GM18498 (cell line): ENCODE measurements around the gene AVPR2.

Source experiments
- ATAC-seq: cut with Tn5 transposase; IDR thresholded peaks from one replicate; pipeline ENCODE4 v1.9.1; 2021; ENCODE audit warnings: mild to moderate bottlenecking, moderate library complexity; ENCODE audit not compliant: unreplicated experiment

AVPR2 gene

DNA sequence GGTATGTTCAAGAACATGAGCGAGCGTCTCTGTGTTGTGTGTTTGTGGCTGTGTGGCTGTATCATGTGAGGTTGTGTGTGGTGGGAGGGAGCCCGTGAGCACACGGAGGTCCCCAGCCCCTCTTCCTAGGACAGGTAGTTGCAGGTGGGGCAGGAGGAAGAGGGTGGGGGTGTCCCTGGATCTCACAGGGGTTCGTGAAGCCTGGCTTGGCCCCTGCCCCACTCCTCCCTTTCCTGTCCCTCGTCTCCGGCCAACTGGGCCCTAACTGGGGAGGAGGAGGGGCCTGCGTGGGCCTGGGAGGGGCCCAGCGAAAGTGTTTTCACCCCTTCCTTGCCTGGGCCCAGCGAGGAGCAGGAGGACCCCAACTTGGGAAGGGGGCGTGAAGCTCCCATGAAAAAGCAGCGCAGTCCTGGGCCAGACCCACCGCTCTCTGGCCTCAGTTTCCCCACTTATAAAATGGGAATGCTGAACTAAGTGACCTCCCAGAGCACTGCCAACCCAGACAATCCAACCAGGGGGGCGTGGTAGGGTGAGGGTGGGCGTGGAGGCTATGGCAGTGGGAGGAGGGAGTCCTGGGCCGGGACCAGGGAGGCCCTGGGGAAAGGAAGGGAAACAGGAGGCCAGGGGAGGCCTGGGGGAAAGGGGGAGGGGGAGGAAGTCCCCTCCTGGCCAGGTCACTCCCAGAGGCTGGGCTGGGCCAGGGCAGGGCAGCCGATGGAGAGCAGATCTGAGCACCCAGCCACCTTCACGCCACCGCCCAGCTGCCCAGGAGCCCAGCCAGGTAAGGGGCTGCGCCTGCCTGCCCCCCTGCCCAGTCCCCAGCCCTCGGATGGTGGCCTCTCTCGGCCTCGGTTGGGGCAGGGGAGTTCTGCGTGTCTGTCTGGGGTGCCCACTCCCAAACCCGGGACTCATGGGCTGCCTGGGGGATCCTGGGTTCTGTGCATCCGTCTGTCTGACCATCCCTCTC is at the start of gene AVPR2:
Gene AVPR2, plus strand, starts transcription at position 683 of the 967 bp plus-strand sequence. CDS start 473 bp downstream, outside the sequence.
- ATAC-seq: no peak

GRCh38 chrX:153854702-153855101 is 49.8 kb upstream of the AVPR2 start:
- ATAC-seq: no peak

DNA sequence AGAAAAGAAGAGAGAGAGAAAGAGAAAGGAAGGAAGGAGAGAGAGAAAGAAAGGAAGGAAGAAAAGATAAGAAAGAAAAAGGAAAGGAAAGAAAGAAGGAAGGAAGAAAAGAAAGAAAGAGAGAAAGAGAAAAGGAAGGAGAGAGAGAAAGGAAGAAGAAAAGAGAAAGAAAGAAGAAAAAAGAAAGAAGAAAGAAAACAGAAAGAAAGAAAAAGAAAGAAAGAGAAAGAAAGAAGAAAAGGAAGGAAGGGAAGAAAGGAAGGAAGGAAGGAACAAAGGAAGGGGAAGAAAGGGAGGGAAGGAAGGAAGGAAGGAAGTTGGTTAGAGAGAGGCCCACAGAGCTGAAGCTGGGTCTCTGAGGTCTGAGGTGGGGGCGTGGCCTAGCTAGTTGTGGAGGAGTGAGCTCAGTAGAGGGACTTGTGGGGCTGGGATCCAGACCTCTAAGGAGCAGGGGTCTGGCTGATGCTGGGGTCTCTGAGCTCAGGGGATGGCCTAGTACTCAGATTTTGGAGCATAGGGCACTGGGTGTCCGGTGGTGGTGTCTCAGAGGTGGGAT is 47.0 kb upstream of the AVPR2 start:
- ATAC-seq: no peak

DNA sequence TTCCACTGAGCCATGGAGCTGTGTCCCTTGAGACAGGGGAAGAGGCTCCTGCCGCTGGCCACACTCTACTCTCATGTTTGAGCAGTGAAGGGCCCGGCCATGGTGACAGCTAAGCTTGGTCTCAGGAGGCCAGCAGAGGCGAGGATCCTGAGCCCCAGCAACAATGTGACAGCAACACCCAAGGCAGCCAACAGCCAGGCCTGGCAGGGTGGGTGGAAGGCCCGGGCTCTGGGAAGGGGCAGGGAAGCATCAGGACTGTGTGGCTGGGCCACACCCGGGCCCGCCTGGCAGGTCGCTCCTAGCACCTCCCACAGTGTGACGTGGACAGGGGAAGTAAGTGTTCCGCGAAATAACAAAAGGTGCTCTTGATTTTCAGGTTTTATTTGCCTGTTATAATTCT is 43.3 kb upstream of the AVPR2 start:
- ATAC-seq: no peak

DNA sequence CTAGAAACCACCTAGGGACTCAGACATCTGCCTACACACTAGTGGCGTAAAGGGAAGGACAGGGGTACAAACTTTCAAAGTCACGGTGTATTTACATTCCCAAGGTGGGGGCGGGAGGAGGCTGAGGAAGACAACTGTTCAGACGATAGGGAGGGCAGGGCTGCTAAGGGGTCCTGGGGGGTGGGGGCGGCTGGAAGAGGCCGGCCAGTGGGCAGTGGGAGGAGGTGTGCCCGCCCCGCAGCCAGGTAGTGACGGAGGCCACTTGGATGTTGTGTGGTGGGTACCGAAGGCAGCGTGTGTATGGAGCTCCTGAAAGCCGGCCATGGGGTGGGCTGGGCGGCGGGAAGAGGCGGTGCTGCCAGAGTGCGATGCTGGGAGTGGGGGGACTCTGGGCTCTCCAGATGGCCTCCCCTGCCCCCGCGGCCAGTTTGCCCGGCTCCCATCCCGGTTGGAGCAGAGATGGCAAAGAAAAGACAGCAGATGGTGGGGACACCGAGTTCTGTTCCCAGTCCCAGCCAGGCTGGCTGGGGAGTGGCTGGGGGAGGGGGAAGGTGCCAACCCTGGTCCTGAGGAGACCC is 42.7 kb upstream of the AVPR2 start:
- no peak for ATAC-seq

DNA sequence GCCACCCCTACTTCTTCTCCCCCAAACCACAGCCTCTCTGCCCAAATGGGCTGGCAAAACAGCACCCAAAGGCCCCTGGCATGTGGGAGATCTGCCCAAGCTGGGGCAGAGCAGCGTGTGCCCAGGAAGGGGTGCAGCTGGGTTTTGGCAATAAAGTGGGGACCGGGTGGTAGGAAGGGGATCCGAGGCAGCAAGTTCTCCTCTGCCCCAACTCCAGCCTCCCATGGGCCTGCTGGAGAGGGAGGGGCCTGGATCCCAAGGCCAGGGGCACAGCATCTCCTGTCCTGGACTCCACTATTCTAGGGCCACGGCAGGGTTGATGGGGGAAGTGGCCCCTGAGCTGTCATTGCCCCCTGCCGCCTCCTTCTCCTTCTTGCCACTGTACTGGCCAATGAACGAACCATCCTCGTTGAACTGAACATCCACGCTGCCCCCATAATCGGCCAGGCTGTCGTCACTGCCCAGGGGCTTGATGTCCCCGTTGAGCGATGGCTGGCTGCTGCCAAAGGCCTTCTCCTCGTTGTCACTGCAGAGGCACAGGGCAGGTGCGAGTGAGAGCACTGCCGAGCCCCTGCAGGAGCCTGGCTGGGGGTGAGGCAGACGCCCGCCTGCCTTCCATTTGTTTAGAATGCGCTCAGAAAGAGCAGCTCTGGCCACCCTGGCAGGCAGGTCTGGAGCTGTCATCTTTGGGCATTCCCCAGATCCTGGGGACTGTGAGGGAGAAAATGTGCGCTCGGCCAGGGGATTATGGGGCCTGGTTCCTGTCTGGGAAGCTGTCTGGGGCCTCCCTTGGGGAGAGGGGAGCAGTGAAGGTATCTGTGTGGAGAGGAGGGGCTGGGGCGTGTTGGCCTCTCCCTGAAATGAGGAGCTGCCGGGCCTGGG is 41.9 kb upstream of the AVPR2 start:
- no peak for ATAC-seq

DNA sequence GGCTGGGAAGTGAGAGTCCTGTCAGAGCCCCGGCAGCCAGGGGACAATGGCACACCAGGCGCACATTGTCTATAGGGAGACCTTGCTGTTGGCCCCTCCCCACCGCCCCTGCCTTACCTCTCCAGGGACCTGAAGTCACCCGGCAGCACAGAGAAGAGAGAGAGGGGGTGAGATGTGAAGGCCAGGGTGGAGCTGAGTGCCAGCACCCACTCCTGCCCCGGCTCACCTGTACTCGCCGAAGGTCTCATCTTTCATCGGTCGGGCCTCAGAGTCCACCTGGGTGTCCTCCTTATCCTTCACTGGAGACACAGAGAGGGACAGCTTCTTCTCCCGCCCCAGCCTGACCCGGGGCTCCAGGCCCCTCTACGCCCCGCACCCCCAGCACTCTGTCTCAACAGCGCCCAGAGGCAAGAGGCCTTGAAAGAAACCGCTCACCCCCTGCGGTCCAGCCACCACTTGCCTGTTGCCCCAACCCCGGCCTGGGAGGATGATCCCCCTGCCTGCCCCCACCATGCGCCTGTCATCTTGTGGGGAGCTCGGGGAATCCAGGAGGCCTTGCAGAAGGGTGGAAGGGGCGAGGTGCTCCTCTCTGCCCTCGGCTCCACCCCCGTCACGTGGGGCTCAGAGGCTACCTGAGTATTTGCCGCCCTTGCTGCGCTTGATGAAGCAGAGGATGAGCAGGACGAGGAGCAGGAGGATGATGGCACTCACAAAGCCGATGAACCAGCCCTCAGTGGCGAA is 41.1 kb upstream of the AVPR2 start:
- ATAC-seq: no peak

DNA sequence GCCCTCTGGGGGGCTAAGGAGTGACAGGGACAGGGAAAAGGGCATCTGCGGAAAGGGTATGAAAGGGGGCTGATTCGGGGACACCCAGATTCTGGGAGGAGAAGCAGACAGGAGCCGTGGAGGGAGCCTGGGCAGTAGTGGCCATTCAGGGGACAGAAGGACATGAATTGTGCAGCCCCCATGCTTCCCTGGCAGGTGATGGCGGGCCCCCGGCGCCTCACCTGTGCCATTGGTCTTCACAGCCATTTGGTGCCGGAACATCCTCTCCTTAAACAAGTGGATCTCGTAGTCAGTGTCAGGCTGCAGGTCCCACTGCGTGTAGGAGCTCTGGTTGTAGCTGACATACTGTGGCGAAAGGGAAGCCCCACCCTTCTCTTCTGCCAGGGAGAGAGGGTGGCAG is 40.4 kb upstream of the AVPR2 start:
- no peak for ATAC-seq

DNA sequence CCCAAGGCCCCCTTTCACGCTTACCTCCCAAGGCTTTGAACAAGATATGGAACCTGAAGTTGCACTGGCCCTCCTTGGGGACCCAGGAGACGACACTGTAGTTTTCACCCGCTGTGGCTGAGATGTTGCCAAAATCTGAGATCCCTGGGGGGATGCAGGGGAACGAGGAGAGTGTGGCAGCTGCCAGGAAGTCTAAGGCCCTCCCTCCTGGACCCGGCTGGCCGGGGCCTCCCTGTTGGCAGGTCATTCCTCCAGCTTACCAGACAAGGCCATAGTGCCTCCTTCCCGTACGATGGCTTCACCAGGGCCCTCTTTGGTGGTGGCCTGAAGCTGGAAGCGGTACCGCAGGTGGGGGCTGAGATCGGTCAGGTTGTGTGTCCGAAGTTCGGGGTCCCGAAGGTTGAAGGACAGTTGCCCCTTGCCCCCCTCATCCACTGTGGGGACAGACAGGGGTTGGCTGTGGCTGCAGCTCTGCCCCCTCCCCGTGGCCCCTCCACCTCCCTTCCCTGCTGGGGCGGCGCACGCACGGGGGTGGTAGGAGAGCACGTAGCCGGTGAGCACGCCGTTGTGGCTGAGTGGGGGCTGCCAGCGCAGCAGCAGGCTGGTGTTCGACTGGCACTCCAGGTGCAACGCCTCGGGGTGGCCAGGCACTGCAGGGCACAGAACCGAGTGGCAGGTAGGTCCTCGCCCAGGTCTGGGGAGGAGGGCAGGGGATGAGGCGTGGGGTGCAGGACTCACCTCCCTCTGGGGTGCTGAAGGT is 39.7 kb upstream of the AVPR2 start:
- no peak for ATAC-seq

GRCh38 chrX:153865321-153865580 is 39.2 kb upstream of the AVPR2 start:
- no peak for ATAC-seq

DNA sequence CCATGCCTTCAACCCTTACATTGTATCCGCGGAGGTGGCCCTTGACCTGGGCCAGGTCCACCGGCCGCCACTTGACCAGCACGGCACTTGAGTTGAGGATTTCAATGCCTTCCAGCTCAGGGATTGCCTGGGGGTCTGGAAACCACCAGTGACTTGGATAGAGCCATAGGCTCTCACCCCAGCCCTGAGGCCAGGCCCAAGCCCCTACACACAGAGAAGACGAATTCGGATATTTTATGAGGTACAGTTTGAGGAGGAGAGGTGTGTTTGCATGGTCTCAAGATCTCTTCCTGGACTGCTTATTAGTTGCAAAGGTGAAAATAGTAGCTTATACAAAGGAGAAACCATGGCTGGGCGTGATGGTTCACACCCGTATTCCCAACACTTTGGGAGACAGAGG is 38.8 kb upstream of the AVPR2 start:
- no peak for ATAC-seq

DNA sequence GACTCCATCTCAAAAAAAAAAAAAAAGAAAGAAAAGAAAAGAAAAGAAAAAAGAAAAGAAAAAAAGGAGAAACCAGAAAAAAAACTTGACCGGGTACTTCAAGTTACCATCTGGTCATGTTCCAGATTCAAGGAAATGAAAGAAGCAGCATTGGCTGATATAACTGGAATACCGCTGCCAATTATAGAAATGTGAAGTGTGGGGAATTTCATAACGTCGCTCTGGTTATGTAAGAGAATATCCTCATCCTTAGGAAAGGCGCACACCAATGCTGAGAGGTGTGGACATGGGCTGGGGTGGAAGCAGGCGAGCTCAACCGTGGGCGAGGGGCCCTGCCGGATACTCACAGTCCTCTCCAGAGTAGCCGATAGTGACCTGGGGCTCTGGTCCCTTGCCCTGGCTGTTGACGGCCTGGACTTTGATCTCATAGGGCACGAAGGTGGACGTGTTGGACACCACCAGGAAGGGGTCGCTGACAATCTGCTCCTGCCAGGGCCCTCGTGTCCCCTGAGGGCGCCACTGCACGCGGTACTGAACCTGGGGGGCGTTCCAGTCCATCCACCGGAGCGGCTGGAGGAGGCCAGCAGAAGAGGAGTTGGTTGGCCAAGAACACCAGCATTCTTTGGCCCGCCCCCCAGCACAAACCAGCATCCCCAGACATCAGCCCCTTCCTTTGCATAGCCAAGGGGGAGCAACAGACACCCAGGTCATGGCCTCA is 38.0 kb upstream of the AVPR2 start:
- ATAC-seq: no peak

DNA sequence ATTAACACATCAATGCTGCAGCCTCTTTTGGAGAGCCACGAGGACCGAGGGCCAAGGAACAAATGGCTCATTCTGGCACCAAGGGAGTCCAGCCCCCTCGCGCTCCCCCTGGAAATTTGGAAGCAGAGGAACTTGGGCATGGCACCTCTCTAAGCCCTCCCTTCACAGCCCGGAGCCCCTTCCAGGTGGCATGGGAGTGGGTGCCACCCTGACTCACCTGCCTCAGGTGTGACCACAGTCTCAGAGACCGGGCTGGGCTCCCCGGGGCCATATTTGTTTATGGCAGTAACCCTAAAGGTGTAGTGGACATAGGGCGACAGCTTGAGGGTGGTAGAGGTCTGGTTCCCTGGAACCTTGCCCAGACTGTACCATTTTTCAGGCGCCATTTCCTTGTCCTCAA is 37.3 kb upstream of the AVPR2 start:
- ATAC-seq: no peak

DNA sequence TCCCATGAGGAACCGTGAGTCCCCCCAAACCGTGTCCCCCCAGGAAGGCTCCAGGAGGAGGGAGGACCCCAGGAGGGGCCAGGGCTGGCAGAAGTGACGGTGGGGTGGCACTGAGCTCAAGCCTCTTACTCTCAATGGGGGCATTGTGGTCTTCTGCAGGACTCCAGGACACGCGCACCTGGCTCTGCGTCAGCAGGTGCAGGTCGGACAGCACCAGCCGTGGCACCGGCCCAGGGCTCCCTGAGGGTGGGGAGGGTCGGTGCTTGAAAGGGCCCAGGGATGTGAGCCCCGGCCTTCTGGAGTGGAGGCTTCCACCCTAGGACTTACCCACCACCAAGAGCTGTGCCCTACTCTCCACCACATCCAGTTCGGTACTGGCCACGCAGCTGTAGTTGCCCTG is 36.8 kb upstream of the AVPR2 start:
- ATAC-seq: no peak

- ATAC-seq: no peak
These were observed 35.6 kb upstream of the AVPR2 start for GRCh38 chrX:153868576-153869472.

DNA sequence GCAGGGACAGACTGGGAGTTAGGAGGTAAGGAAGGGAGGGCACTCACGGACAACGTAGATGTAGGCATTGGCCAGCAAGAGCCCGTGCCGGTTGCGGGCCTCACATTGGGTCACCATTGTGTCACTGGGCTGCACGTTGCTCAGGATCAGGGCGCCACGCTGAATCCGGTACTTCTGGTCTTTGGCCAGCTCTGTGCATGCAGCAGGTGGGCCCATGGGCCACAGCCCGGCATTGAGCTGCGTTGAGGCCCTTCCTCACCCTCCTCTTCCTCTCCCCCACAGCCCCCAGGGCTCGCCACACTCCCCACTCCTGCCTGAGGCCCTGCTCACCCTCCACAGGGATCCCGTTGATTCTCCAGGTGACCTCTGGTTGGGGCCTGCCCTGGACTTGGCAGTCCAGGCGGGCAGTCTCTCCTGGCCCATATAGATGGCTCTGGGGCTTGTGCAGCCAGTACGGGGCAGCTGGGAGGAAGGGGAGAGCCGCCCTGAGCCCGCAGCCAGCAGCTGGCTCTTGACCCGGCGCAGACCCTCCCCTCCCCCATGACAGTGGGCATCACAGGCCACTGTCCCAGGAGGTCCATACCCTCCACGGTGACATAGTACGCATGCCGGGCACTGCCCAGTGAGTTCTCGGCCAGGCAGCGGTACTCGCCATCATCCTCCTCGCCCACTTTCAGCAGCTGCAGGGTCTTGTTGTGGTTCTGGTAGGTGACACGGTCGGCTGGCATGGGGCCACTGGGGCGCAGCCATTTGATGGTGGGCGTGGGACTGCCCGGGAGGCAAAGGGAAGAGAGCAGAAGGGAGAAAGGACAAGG is 34.8 kb upstream of the AVPR2 start:
- no peak for ATAC-seq

GRCh38 chrX:153870288-153870690 is 34.2 kb upstream of the AVPR2 start:
- ATAC-seq: no peak
